SU-DHL-6 (cell line): ENCODE data around the gene ATP8A2.

Source experiments
- H2AFZ ChIP-seq: fragments of 200-600 bp; sonication (generic); 2 replicates; pipeline ENCODE4 v1.6.1; 2014; ENCODE audit warnings: low read depth, mild to moderate bottlenecking, moderate library complexity, mixed read lengths, antibody characterized with exemption, low read length; ENCODE audit not compliant: severe bottlenecking
- H3F3A ChIP-seq: fragments of 200-600 bp; shearing (Covaris generic); 2 replicates; pipeline ENCODE4 v1.6.0; 2016; ENCODE audit warnings: antibody characterized with exemption, mild to moderate bottlenecking; ENCODE audit not compliant: insufficient read depth
- H3K27ac ChIP-seq: fragments of 200-600 bp; sonication (generic); 2 replicates; pipeline ENCODE4 v1.5.1; 2016; ENCODE audit warnings: low read depth, mild to moderate bottlenecking, low read length, moderate library complexity, mixed read lengths
- H3K27me3 ChIP-seq: fragments of 200-600 bp; sonication (generic), shearing (Covaris generic); 2 replicates; pipeline ENCODE4 v1.6.0; 2014; ENCODE audit warnings: mild to moderate bottlenecking, low read length
- H3K36me3 ChIP-seq: fragments of 200-600 bp; sonication (generic); 2 replicates; pipeline ENCODE4 v1.6.1; 2014; ENCODE audit warnings: mild to moderate bottlenecking, low read length, mixed read lengths
- H3K4me2 ChIP-seq: fragments of 300-600, 200-600 bp; shearing (Covaris generic), sonication (generic); 2 replicates; pipeline ENCODE4 v1.6.0; 2014; ENCODE audit warnings: low read length, low read depth, mild to moderate bottlenecking; ENCODE audit not compliant: poor library complexity, severe bottlenecking
- H3K4me3 ChIP-seq: fragments of 200-600 bp; sonication (generic); 2 replicates; pipeline ENCODE4 v1.5.1; 2014; ENCODE audit warnings: antibody characterized with exemption, low read length, mild to moderate bottlenecking, mixed read lengths; ENCODE audit not compliant: insufficient read depth, poor library complexity, severe bottlenecking
- H3K79me2 ChIP-seq: fragments of 200-600 bp; sonication (generic); 2 replicates; pipeline ENCODE4 v1.6.1; 2014; ENCODE audit warnings: mild to moderate bottlenecking, low read length, moderate library complexity; ENCODE audit not compliant: insufficient read depth
- H3K9ac ChIP-seq: fragments of 200-600 bp; sonication (generic); 2 replicates; pipeline ENCODE4 v1.7.0; 2014; ENCODE audit warnings: mild to moderate bottlenecking, low read length
- H3K9me2 ChIP-seq: fragments of 200-600 bp; sonication (generic); replicated peaks from 2 replicates; pipeline ENCODE4 v1.6.1; 2014; ENCODE audit warnings: low read length; ENCODE audit not compliant: insufficient read depth
- H3K9me3 ChIP-seq: fragments of 200-600 bp; sonication (generic); 2 replicates; pipeline ENCODE4 v1.6.1; 2014; ENCODE audit warnings: low read length, mixed read lengths; ENCODE audit not compliant: insufficient read depth
- H4K20me1 ChIP-seq: fragments of 200-600 bp; sonication (generic); 2 replicates; pipeline ENCODE4 v1.6.1; 2014; ENCODE audit warnings: low read depth, mild to moderate bottlenecking, antibody characterized with exemption, low read length, moderate library complexity, mixed read lengths
- EZH2phosphoT487 ChIP-seq: fragments of 200-600 bp; sonication (generic), shearing (Covaris generic); conservative IDR thresholded peaks from 2 replicates; pipeline ENCODE4 v1.6.1; 2018; ENCODE audit warnings: mild to moderate bottlenecking, antibody characterized with exemption, low read length, moderate library complexity, mixed read lengths
- TF ChIP-seq, protein P1 (sequence below): fragments of 200-600 bp; sonication (generic); IDR thresholded peaks from one replicate; pipeline ENCODE4 v1.5.1; 2017; ENCODE audit warnings: antibody characterized with exemption, mild to moderate bottlenecking, low read length, moderate library complexity; ENCODE audit not compliant: insufficient read depth, poor library complexity, severe bottlenecking

ATP8A2 gene

DNA sequence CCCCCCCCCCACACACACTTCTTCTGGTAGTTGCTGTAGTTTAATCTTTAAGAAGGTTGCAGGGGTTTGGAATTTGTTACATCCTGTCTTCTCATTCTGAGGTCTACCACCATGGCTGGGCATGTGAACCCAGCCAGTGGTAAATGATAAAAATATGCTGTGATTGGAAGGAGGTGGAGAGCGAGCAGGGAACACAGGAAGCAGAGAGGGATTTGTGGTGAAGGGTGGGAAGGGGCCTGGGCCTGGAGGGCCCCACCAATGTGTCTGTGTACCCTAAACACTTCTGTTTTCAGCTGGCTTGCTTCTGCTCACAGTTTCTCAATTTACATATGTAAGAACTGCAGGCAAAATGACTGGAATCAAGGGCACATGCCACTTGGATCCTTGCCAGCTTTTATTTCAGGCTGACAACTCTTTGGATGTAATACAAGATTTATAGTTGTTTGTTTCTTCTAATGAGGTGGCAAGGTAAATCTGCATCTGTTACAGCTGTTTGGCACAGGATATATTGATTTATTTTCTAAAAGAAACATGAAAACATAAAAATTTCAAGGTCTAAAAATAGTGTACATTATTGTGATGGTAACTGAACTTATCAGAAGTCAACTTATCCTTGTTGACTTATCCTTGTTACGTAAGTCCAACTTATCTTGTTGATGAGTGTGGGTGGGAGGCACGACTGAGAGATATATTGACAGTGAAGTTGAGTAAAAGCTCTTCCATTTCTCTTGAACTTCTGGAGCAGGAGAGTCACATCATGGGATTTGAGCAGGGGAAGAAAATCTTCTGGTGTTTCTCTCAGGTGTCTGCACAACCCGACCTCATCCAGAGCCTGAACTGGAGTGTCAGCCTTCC is 366.8 kb downstream of the ATP8A2 start:
- no peak overlapping the region for H3K27ac ChIP-seq
- no peaks in the 10 kb centered on the region for H3K79me2 ChIP-seq
- H2AFZ ChIP-seq = no peak overlapping the region
- no peaks in the 10 kb centered on the region for H4K20me1 ChIP-seq
- no peak overlapping the region for H3K4me2 ChIP-seq
- TF ChIP-seq, protein P1, sequence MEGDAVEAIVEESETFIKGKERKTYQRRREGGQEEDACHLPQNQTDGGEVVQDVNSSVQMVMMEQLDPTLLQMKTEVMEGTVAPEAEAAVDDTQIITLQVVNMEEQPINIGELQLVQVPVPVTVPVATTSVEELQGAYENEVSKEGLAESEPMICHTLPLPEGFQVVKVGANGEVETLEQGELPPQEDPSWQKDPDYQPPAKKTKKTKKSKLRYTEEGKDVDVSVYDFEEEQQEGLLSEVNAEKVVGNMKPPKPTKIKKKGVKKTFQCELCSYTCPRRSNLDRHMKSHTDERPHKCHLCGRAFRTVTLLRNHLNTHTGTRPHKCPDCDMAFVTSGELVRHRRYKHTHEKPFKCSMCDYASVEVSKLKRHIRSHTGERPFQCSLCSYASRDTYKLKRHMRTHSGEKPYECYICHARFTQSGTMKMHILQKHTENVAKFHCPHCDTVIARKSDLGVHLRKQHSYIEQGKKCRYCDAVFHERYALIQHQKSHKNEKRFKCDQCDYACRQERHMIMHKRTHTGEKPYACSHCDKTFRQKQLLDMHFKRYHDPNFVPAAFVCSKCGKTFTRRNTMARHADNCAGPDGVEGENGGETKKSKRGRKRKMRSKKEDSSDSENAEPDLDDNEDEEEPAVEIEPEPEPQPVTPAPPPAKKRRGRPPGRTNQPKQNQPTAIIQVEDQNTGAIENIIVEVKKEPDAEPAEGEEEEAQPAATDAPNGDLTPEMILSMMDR = no peak
- TF ChIP-seq EZH2phosphoT487 = no peak
- H3K36me3 ChIP-seq = no peaks in the 10 kb centered on the region
- no peaks in the 10 kb centered on the region for H3K9me2 ChIP-seq
- H3K9ac ChIP-seq = no peak overlapping the region
- no peaks in the 10 kb centered on the region for H3K9me3 ChIP-seq
- H3K27me3 ChIP-seq = no peaks in the 10 kb centered on the region
- no peaks in the 10 kb centered on the region for H3F3A ChIP-seq
- H3K4me3 ChIP-seq = no peak overlapping the region

DNA sequence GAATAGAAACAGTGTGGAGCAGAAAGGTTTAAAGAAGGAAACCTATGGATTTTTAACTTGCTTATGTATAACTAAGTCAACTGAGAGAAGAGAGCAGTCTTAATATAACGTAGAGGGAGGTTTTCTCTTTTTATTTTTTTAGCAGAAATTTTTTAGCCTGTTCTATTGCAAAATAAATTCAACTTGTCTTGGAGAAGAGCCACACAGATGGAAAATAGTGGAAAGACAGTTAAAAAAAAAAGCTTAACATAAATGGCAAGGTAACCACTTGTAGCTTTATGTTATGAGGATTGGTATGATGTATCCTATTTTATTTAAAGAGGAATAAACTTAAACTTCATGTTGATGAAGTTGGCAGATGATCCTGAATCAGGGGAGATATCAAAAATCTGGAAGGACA is 367.6 kb downstream of the ATP8A2 start:
- no peaks in the 10 kb centered on the region for H4K20me1 ChIP-seq
- no peaks in the 10 kb centered on the region for H3K36me3 ChIP-seq
- no peak overlapping the region for H3K4me3 ChIP-seq
- no peak overlapping the region for H3K9ac ChIP-seq
- H3K27ac ChIP-seq = no peak overlapping the region
- H3K27me3 ChIP-seq = no peaks in the 10 kb centered on the region
- TF ChIP-seq, protein P1 = no peak
- TF ChIP-seq EZH2phosphoT487 = no peak
- H3K79me2 ChIP-seq = no peaks in the 10 kb centered on the region
- no peaks in the 10 kb centered on the region for H3F3A ChIP-seq
- no peak overlapping the region for H3K4me2 ChIP-seq
- no peak overlapping the region for H2AFZ ChIP-seq
- no peaks in the 10 kb centered on the region for H3K9me3 ChIP-seq
- no peaks in the 10 kb centered on the region for H3K9me2 ChIP-seq

DNA sequence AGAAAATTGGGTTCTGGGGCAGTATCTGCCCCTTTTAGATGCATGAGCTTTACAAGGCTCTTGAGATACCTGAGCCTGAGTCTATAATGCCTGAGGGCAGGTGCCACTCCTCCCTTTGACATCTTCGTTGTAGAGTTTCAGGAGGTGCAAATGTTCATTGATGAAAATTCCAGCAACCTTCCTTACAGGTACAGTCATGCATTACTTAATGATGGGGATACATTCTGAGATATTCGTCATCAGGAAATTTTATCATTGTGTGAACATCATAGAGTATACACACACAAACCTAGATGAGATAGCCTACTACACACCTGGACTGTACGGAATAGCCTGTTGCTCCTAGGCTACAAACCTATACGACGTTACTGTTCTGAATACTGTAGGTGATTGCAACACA is 370.0 kb downstream of the ATP8A2 start:
- no peak overlapping the region for H3K27ac ChIP-seq
- no peaks in the 10 kb centered on the region for H3K79me2 ChIP-seq
- H3K9me3 ChIP-seq = no peaks in the 10 kb centered on the region
- H3K36me3 ChIP-seq = no peaks in the 10 kb centered on the region
- no peaks in the 10 kb centered on the region for H3F3A ChIP-seq
- H3K4me2 ChIP-seq = no peak overlapping the region
- no peak overlapping the region for H3K9ac ChIP-seq
- no peak overlapping the region for H3K4me3 ChIP-seq
- H3K9me2 ChIP-seq = no peaks in the 10 kb centered on the region
- TF ChIP-seq, protein P1 = no peak
- no peak for TF ChIP-seq EZH2phosphoT487
- no peaks in the 10 kb centered on the region for H3K27me3 ChIP-seq
- H4K20me1 ChIP-seq = no peaks in the 10 kb centered on the region
- H2AFZ ChIP-seq = no peak overlapping the region
